SK-N-SH (cell line): ENCODE measurements around the gene CPZ. TPM values are rescaled to one million over a fixed set of nuclear protein-coding genes. Genes with fewer than 3 reads are reported as not detected.
A peak's percentile ranks its signal among the peaks of the same experiment; 100 is the strongest.

Source experiments
- CTCF ChIA-PET: fragments of 300-600, 350-600 bp; formaldehyde crosslinking; extraction: SDS; loops from one replicate; lab custom pipeline; 2021; lab: Yijun Ruan, JAX
- POLR2A ChIA-PET: fragments of 350-600 bp; sonication (Branson Sonifier 250); formaldehyde crosslinking; extraction: SDS; loops from one replicate; lab custom pipeline; 2020; ENCODE audit warnings: antibody characterized with exemption, inconsistent platforms; lab: Yijun Ruan, JAX
- DNase-seq: peaks from one replicate; pipeline ENCODE4 v3.0.0; 2012
- H2AFZ ChIP-seq: fragments of 200-600 bp; sonication (generic); 2 replicates; pipeline ENCODE4 v1.8.1; 2016; ENCODE audit warnings: antibody characterized with exemption, mild to moderate bottlenecking, low read depth
- H3F3A ChIP-seq: fragments of 200-600 bp; sonication (generic); replicated peaks from 2 replicates; pipeline ENCODE3; 2016; ENCODE audit warnings: antibody characterized with exemption, mild to moderate bottlenecking; ENCODE audit not compliant: insufficient read depth
- H3K27ac ChIP-seq, 2 experiments: fragments of 200-500 bp in 1 of 2; fragments of 200-600 bp in 1 of 2; sonication (Bioruptor generic) in 1 of 2; sonication (generic), shearing (Covaris generic) in 1 of 2; 2 replicates each; pipeline versions ENCODE4 v1.5.1 to v1.6.1; 2014 to 2016; ENCODE audit warnings: low read depth in 2 of 2, inconsistent platforms in 1 of 2, low read length in 1 of 2, mild to moderate bottlenecking in 1 of 2, mixed read lengths in 1 of 2
- H3K27me3 ChIP-seq: fragments of 200-600 bp; sonication (generic), shearing (Covaris generic); 2 replicates; pipeline ENCODE4 v1.6.1; 2016; ENCODE audit warnings: mixed run types; ENCODE audit not compliant: insufficient read depth
- H3K36me3 ChIP-seq, 2 experiments: fragments of 200-500 bp in 1 of 2; fragments of 200-600 bp in 1 of 2; sonication (Bioruptor generic) in 1 of 2; sonication (generic) in 1 of 2; replicated peaks in 1 of 2; 2 replicates each; pipeline versions ENCODE3 to v1.5.1; 2014 to 2016; ENCODE audit warnings: low read length in 1 of 2, mild to moderate bottlenecking in 1 of 2; ENCODE audit not compliant: insufficient read depth in 2 of 2, control insufficient read depth in 1 of 2
- H3K4me1 ChIP-seq, 2 experiments: fragments of 200-500 bp in 1 of 2; fragments of 200-600 bp in 1 of 2; sonication (Bioruptor generic) in 1 of 2; sonication (generic), shearing (Covaris generic) in 1 of 2; 2 replicates each; pipeline versions ENCODE4 v1.5.1 to v1.6.1; 2014 to 2016; ENCODE audit warnings: low read depth in 1 of 2, low read length in 1 of 2, mixed run types in 1 of 2; ENCODE audit not compliant: insufficient read depth in 2 of 2, control insufficient read depth in 1 of 2
- H3K4me2 ChIP-seq: fragments of 200-600 bp; sonication (generic), shearing (Covaris generic); 2 replicates; pipeline ENCODE4 v1.6.1; 2017; ENCODE audit warnings: mixed run types
- H3K4me3 ChIP-seq, 2 experiments: fragments of 200-500 bp in 1 of 2; fragments of 200-600 bp in 1 of 2; sonication (Bioruptor generic) in 1 of 2; sonication (generic), shearing (Covaris generic) in 1 of 2; 2 replicates each; pipeline versions ENCODE4 v1.5.1 to v1.8.1; 2014 to 2016; ENCODE audit warnings: low read depth in 2 of 2, inconsistent platforms in 1 of 2, low read length in 1 of 2, mild to moderate bottlenecking in 1 of 2, mixed read lengths in 1 of 2, moderate library complexity in 1 of 2
- H3K79me2 ChIP-seq: fragments of 200-600 bp; sonication (generic); 2 replicates; pipeline ENCODE4 v1.8.1; 2017; ENCODE audit warnings: mild to moderate bottlenecking; ENCODE audit not compliant: insufficient read depth
- H3K9ac ChIP-seq: fragments of 200-600 bp; sonication (generic); 2 replicates; pipeline ENCODE4 v1.6.1; 2017; ENCODE audit warnings: mixed run types
- H3K9me2 ChIP-seq: fragments of 200-600 bp; sonication (generic); 2 replicates; pipeline ENCODE4 v1.6.1; 2017; ENCODE audit warnings: mixed run types
- H3K9me3 ChIP-seq: fragments of 200-600 bp; sonication (generic); 2 replicates; pipeline ENCODE4 v1.6.1; 2017; ENCODE audit warnings: mixed run types, mild to moderate bottlenecking, moderate library complexity
- H4K20me1 ChIP-seq: fragments of 200-600 bp; sonication (generic); 2 replicates; pipeline ENCODE4 v1.6.1; 2017; ENCODE audit warnings: mild to moderate bottlenecking, mixed run types; ENCODE audit not compliant: insufficient read depth
- EP300 ChIP-seq, 2 experiments: IDR thresholded peaks; 2 replicates each; pipeline versions ENCODE4 v1.4.0 to v1.6.1; 2012; ENCODE audit warnings: borderline replicate concordance in 1 of 2, low read depth in 1 of 2, low read length in 1 of 2
- FOSL2 ChIP-seq: IDR thresholded peaks from 2 replicates; pipeline ENCODE4 v1.4.0; 2012; ENCODE audit warnings: low read depth, mild to moderate bottlenecking, moderate library complexity, borderline replicate concordance
- GABPA ChIP-seq: IDR thresholded peaks from 2 replicates; pipeline ENCODE4 v1.4.0; 2012; ENCODE audit warnings: low read depth, mild to moderate bottlenecking
- JUND ChIP-seq: IDR thresholded peaks from 2 replicates; pipeline ENCODE4 v1.4.0; 2012
- MXI1 ChIP-seq: IDR thresholded peaks from 2 replicates; pipeline ENCODE4 v1.6.1; 2012; ENCODE audit warnings: mild to moderate bottlenecking, low read depth, low read length, improper control_type of control experiment
- RAD21 ChIP-seq: IDR thresholded peaks from 2 replicates; pipeline ENCODE4 v1.6.1; 2012; ENCODE audit warnings: mild to moderate bottlenecking, low read length
- RCOR1 ChIP-seq: fragments of 150-350 bp; IDR thresholded peaks from 2 replicates; pipeline ENCODE4 v1.6.1; 2017; ENCODE audit warnings: antibody characterized with exemption, low read length
- RFX5 ChIP-seq: IDR thresholded peaks from 2 replicates; pipeline ENCODE4 v1.6.1; 2012; ENCODE audit warnings: mild to moderate bottlenecking, improper control_type of control experiment, low read length
- TAF1 ChIP-seq: IDR thresholded peaks from 2 replicates; pipeline ENCODE4 v1.6.1; 2012; ENCODE audit warnings: low read depth, mild to moderate bottlenecking, low read length, moderate library complexity, borderline replicate concordance
- TEAD4 ChIP-seq: IDR thresholded peaks from 2 replicates; pipeline ENCODE4 v1.4.0; 2012; ENCODE audit warnings: mild to moderate bottlenecking, borderline replicate concordance; ENCODE audit not compliant: insufficient read depth
- WGBS: methylation state at CpG from one replicate; pipeline ENCODE4 v1.1.6; 2017; ENCODE audit warnings: low lambda C conversion rate; 5-methylcytosine and 5-hydroxymethylcytosine counted together
- polyA plus RNA-seq, 3 experiments: library from polyadenylated mRNA; depleted of rRNA; stranded (reverse); fragments of >200 nt; gene quantifications; 2 replicates each; pipeline ENCODE4 v1.2.3, GENCODE V29; 2012
- TF ChIP-seq, protein P1 (sequence below): IDR thresholded peaks from 2 replicates; pipeline ENCODE4 v1.4.0; 2012; ENCODE audit warnings: low read depth, borderline replicate concordance
- TF ChIP-seq, protein P2 (sequence below): fragments of 150-350 bp; IDR thresholded peaks from 2 replicates; pipeline ENCODE4 v1.6.1; 2016; ENCODE audit warnings: mild to moderate bottlenecking, low read depth, low read length
- TF ChIP-seq, protein P3 (sequence below): IDR thresholded peaks from 2 replicates; pipeline ENCODE4 v1.4.0; 2012; ENCODE audit warnings: low read depth
- TF ChIP-seq, protein P4 (sequence below): IDR thresholded peaks from 2 replicates; pipeline ENCODE4 v1.6.1; 2012; ENCODE audit warnings: mild to moderate bottlenecking, low read depth, low read length, moderate library complexity

Gene CPZ
- polyA plus RNA-seq, 1 of the 3 experiments (the other 2 are of a cell fraction), result not detected

DNA sequence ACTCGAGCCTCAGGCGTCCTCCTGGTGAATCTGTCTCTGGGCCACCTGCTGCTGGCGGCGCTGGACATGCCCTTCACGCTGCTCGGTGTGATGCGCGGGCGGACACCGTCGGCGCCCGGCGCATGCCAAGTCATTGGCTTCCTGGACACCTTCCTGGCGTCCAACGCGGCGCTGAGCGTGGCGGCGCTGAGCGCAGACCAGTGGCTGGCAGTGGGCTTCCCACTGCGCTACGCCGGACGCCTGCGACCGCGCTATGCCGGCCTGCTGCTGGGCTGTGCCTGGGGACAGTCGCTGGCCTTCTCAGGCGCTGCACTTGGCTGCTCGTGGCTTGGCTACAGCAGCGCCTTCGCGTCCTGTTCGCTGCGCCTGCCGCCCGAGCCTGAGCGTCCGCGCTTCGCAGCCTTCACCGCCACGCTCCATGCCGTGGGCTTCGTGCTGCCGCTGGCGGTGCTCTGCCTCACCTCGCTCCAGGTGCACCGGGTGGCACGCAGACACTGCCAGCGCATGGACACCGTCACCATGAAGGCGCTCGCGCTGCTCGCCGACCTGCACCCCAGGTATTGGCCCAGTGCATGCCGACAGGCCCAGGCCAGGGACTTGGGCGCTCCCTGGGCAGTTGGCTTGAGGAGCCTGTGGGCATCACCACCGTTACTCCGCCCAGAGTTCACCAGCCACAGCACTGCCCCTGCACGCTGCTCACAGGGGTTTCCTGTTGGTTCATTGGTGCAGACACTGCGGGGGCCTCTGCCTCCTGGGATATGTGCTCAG lies 11.3 kb upstream of the CPZ start (continued):
- no peak for TF ChIP-seq RAD21
- TF ChIP-seq EP300 (IDR thresholded peaks at IDR 0.05; ENCODE audit: borderline replicate concordance in 1 of 2, low read depth in 1 of 2, low read length in 1 of 2), result no peak
- no peak for TF ChIP-seq RCOR1
- no peak for TF ChIP-seq MXI1

DNA sequence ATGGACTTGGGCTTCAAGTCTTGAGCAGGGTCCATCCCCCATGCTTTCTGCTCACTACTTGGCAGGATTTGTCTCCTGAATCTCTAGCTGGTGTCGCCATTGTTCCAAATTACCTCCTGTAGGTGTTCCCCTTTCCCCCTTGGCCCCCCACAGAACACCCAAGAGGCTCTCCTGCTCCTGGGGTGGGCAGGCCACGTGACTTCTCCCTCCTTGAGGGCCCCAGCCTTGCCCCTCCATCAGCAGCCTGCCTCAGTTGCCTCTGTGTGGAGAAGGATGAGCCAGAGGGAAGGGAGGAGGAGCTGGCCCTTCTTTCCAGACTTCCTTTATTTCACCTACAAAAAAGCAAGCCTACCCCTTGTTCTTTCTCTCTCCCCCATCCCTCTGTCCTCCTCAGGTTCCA lies 10.5 kb upstream of the CPZ start:
- H3K9me2 ChIP-seq, result no peaks in the 10 kb centered on the region
- no peaks in the 10 kb centered on the region for H3F3A ChIP-seq
- no peak for DNase-seq
- H3K4me1 ChIP-seq, result peaks cover 0 to 4% of the 10 kb centered on the region in 2 experiments; a peak in 1 of 4 replicates
- WGBS, result 0% methylated on average over 2 of the region's 2 CpGs
- no peaks in the 10 kb centered on the region for H3K79me2 ChIP-seq
- H3K27me3 ChIP-seq, result no peaks in the 10 kb centered on the region; the same call in 1 of the 2 replicates
- POLR2A ChIA-PET, result no interaction called here
- H3K4me3 ChIP-seq, result no peak overlapping the region
- no peak overlapping the region for H3K9ac ChIP-seq
- H3K27ac ChIP-seq, result no peak overlapping the region
- no peaks in the 10 kb centered on the region for H4K20me1 ChIP-seq
- H2AFZ ChIP-seq, result no peak overlapping the region
- no peaks in the 10 kb centered on the region for H3K9me3 ChIP-seq
- no peak overlapping the region for H3K4me2 ChIP-seq
- no peaks in the 10 kb centered on the region for H3K36me3 ChIP-seq
- TF ChIP-seq JUND, result no peak
- no peak for TF ChIP-seq RFX5
- no peak for TF ChIP-seq GABPA
- TF ChIP-seq, all 33 proteins: peak for 0
- CTCF ChIA-PET, result interaction anchor here (1.3 to 1.7 kb wide), 2 partner anchors 10 to 303 kb away, joined by 3 to 4 read pairs; no protein-coding TSS in a partner anchor

DNA sequence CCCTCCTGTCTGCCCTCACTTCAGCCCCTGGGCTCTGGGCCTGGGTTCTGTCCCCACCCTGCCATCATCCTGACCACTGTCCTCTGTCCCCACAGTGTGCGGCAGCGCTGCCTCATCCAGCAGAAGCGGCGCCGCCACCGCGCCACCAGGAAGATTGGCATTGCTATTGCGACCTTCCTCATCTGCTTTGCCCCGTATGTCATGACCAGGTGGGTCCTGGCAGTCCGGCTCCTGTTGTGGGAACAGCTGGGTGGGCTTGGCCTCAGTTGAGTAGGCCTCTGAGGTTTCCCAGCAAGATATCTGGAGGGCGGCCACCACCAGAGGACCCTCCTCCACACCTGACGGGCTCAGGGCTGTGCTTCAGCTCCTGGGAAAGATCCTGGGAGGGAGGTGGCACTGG lies 10.1 kb upstream of the CPZ start:
- CTCF ChIA-PET, result interaction anchor here (1.3 to 1.7 kb wide), 3 partner anchors 11 to 303 kb away, joined by 3 to 5 read pairs (median 4); no protein-coding TSS in a partner anchor
- H3K9me2 ChIP-seq, result no peaks in the 10 kb centered on the region
- 93% methylated on average over 5 of the region's 12 CpGs for WGBS
- H3K27ac ChIP-seq, result no peak overlapping the region
- peaks cover 0 to 4% of the 10 kb centered on the region in 2 experiments; a peak in 1 of 4 replicates for H3K4me1 ChIP-seq
- H3K36me3 ChIP-seq, result no peaks in the 10 kb centered on the region
- H4K20me1 ChIP-seq, result no peaks in the 10 kb centered on the region
- no peak overlapping the region for H3K4me2 ChIP-seq
- TF ChIP-seq, protein P1, sequence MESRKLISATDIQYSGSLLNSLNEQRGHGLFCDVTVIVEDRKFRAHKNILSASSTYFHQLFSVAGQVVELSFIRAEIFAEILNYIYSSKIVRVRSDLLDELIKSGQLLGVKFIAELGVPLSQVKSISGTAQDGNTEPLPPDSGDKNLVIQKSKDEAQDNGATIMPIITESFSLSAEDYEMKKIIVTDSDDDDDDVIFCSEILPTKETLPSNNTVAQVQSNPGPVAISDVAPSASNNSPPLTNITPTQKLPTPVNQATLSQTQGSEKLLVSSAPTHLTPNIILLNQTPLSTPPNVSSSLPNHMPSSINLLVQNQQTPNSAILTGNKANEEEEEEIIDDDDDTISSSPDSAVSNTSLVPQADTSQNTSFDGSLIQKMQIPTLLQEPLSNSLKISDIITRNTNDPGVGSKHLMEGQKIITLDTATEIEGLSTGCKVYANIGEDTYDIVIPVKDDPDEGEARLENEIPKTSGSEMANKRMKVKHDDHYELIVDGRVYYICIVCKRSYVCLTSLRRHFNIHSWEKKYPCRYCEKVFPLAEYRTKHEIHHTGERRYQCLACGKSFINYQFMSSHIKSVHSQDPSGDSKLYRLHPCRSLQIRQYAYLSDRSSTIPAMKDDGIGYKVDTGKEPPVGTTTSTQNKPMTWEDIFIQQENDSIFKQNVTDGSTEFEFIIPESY, result no peak
- TF ChIP-seq RFX5 (no peak), TAF1 (no peak), TEAD4 (no peak), FOSL2 (no peak), EP300 (IDR thresholded peaks at IDR 0.05; ENCODE audit: borderline replicate concordance in 1 of 2, low read depth in 1 of 2, low read length in 1 of 2) (no peak)
- TF ChIP-seq, protein P2, sequence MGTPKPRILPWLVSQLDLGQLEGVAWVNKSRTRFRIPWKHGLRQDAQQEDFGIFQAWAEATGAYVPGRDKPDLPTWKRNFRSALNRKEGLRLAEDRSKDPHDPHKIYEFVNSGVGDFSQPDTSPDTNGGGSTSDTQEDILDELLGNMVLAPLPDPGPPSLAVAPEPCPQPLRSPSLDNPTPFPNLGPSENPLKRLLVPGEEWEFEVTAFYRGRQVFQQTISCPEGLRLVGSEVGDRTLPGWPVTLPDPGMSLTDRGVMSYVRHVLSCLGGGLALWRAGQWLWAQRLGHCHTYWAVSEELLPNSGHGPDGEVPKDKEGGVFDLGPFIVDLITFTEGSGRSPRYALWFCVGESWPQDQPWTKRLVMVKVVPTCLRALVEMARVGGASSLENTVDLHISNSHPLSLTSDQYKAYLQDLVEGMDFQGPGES, result no peak
- TF ChIP-seq, protein P3, sequence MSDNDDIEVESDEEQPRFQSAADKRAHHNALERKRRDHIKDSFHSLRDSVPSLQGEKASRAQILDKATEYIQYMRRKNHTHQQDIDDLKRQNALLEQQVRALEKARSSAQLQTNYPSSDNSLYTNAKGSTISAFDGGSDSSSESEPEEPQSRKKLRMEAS, result no peak
- TF ChIP-seq, protein P4, sequence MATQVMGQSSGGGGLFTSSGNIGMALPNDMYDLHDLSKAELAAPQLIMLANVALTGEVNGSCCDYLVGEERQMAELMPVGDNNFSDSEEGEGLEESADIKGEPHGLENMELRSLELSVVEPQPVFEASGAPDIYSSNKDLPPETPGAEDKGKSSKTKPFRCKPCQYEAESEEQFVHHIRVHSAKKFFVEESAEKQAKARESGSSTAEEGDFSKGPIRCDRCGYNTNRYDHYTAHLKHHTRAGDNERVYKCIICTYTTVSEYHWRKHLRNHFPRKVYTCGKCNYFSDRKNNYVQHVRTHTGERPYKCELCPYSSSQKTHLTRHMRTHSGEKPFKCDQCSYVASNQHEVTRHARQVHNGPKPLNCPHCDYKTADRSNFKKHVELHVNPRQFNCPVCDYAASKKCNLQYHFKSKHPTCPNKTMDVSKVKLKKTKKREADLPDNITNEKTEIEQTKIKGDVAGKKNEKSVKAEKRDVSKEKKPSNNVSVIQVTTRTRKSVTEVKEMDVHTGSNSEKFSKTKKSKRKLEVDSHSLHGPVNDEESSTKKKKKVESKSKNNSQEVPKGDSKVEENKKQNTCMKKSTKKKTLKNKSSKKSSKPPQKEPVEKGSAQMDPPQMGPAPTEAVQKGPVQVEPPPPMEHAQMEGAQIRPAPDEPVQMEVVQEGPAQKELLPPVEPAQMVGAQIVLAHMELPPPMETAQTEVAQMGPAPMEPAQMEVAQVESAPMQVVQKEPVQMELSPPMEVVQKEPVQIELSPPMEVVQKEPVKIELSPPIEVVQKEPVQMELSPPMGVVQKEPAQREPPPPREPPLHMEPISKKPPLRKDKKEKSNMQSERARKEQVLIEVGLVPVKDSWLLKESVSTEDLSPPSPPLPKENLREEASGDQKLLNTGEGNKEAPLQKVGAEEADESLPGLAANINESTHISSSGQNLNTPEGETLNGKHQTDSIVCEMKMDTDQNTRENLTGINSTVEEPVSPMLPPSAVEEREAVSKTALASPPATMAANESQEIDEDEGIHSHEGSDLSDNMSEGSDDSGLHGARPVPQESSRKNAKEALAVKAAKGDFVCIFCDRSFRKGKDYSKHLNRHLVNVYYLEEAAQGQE, result no peak
- TF ChIP-seq, all 33 proteins: peak for 0
- Histone ChIP-seq H3K27me3 (no peaks in the 10 kb centered on the region; the same call in 1 of the 2 replicates), H3K9ac (no peak overlapping the region), H3K9me3 (no peaks in the 10 kb centered on the region), H3K79me2 (no peaks in the 10 kb centered on the region), H2AFZ (no peak overlapping the region), H3K4me3 (no peak overlapping the region), H3F3A (no peaks in the 10 kb centered on the region)
- DNase-seq, result peak; percentile 10
- POLR2A ChIA-PET, result no interaction called here
